Stimulated activated CD8-positive, alpha-beta memory T cell treated with anti-CD3 and anti-CD28 coated beads, Interleukin-2, amount 100 ng/mL, for 48 hours (primary cell): ENCODE data around the gene ANTXR2.
"Not testable (repeated sequence)": the region's sequence is repeated elsewhere in the genome, so short reads cannot be mapped to it uniquely, and the experiment has no call there.

Source experiments
- DNase-seq, 2 donors: peaks; one replicate each; pipeline ENCODE4 v3.0.0-alpha.2; 2020; ENCODE audit warnings: low read depth in 2 of 2

ANTXR2 gene

DNA sequence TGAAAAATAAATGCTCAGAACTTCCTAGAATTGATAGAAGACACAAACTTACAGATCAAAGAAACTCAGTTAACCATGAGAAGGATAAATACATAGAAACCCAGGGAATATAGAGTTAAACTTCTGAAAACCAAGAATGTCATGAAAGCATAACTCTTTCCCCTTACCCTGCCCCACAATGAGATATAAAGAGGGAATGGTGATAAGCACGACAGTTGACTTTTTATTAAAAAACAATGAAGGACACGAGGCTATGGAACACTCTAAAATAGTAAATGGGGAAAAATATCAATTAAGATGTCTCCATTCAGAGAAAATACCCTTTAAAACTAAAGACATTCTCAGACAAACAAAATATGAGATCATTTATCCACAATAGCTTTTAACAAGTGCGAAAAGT, 154.7 kb downstream of the ANTXR2 start:
- no peak for DNase-seq

DNA sequence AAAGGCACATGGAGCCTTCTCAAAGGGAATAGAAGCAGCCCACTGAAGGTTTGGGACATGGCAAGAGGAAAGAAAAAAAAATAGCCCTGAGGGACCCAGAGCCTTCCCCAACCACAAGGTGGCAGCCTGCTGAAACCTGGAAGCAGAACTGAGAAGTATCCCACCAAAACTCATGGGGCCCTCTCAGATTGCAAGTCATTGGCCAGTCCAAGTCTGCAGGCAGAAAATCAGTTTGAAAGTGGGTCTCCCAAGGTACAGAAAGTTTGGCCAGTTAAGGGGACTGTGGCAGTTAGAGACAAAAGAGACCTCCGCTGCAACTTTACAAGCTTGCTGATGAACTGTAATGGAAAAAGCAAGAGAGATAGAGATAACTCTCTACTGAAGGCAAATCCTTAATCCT, 155.8 kb downstream of the ANTXR2 start:
- peak; percentile 19 to 30 for DNase-seq

DNA sequence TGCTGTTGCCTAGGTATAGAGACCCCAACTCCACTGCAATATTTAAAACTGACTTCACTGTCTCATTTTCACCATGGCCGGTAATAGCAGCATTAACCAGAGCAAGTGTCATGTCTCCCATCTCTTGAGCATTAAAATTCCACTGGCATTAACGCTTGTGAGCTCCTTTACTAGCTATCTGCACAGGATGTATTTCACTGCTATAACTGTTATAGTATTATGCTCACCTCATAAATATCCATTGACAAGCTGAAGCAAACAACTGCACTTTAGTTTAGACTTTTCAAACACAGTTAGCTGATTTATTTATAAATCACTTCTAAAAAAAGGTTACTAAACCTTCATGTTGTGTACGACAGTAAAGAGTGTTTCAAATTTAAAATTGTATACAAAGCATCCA, 157.8 kb downstream of the ANTXR2 start:
- no peak for DNase-seq

DNA sequence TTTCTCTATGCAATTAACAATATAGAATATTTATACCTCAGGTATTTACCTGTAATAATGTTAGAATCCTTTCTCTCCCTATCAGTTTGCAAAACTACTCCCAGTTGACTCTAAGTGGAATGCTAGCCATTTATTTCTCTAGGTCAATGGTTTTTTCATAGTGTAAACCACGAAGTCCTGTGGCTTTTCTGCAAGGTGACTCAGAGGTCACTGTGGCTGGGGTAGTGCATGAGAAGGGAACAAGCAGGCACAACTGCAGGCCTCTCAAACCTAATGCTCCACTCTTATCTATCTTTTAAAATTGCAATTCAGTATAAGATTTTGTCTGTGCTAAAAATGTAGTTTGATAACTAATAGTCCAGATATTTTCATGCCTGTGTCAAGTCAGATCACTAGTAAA, 159.4 kb downstream of the ANTXR2 start:
- no peak for DNase-seq

DNA sequence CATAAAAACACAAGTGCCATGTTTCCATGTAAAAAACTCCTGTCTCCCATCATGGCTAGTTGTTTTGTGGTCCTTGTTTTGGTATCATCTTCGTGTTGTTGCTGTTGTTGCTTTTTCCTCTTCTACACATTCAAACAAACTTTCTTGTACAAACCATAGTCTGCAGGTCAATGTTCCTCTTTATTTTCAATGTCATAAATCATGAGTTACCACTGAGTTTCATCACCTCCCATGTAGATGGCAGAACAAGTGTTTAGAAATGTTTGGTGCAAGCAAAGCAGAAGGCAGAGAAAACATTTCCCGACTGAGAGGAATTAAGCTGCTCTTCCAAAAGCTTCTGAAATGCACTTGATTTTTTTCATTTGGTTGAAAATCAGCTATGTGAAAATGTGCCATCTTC, 166.0 kb downstream of the ANTXR2 start:
- DNase-seq: no peak

DNA sequence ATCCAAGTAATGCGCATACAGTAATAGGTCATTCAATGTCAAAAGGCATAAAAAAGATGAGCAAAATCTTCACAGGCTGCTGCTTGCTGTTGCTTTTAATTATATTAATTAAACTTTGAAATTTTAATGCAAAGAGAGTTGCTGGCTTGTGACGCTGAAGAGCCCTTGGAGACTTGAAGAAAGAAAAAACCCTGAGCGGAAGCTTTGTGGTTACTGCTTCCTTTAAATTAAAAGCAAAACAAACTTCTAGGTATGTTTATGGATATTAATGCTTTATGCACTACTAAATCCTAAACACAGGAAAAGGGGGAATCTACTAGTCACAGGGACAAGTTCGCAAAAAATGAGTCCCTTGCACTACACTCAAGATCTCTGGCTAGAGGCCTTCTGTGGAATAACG, 166.7 kb downstream of the ANTXR2 start:
- no peak for DNase-seq

DNA sequence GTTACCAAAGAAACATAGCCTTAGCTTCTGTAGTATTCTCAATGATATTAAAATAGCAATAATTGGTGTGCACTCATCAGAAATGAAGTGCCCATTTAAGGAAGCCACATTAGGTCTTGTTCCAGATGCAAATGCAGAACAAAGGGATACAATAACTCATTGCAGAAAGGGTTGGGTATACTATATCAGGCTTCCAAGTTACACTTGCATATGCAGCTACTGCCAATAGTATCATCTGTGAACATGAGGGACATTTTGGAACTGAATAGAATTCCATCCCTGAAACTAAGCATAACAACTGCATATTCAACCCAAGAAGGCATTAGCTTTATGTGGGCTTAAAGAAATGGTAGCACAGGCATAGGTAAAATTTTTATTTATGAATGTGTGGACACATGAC, 167.8 kb downstream of the ANTXR2 start:
- DNase-seq: no peak

DNA sequence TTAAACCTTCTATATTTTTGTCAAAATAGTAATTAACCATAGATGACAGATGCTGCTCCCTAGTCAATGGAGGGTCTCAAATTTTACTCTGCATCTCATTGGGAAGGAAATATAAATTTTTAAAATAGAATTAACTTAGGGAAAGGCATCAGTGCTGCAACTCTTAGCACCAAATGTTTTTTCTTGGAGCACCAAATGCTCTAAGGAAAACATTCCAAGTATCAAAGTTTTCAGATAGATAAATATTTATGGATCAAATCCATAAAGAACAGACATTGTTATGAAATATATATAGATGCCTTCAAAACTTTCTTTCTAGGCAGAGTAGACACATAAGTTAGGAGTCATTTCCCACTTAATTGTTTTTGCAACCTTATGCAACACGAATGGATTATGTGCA, 168.7 kb downstream of the ANTXR2 start:
- DNase-seq: no peak

DNA sequence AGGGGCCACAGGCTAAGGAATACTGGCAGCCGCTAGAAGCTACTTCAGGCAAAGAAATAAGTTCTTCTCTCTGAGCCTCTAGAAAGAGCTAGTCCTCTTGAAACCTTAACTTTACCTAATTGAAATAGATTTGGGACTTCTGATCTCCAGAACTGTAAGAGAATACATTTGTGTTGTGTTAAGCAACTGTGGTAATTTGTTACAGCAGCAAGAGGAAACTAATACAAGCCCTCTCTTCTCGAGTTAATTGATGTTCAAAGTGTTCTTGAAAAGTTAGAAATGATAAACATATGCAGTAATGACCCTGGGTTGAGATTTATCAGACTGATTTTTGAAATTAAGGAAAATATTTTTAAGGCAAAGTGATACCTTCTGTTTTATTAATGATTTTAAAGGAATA, 172.8 kb downstream of the ANTXR2 start:
- no peak for DNase-seq

DNA sequence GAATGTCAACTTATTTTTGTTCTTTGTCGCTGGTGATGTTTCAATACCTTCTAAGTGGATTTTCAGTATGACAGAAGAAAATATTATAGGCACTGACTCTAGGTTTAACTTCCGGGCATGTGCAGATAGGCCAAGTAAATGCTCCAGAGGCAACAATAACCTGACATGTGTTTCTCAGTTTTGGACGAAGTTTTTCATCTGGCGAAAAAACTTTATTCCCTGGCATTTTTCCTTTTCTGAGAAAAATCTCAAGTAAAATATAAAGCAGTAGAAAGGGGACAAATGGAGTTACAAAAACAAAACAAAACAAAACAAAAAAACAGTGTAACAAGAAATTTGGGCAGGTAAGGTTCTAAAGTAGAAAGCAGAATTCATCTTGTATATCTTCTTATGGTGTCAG, 173.5 kb downstream of the ANTXR2 start:
- no peak for DNase-seq

DNA sequence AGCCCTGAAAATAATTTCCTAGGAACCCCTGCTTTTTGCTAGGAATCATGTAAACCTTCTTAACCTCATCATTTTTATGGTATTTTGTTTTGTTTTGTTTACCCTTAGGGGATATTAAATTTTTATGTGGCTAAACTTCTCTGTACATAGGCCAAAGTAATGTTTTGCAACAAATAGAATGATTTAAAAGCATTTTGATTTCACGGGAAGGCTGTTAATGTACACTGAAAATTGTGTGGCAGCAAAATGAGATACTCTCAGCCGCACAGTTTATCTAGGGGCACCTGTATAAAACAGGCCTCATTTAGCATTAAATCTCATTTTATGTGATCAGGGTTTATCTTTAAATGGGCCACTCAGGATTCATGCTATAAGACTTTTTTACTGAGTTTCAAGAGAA, 175.0 kb downstream of the ANTXR2 start:
- DNase-seq: no peak

DNA sequence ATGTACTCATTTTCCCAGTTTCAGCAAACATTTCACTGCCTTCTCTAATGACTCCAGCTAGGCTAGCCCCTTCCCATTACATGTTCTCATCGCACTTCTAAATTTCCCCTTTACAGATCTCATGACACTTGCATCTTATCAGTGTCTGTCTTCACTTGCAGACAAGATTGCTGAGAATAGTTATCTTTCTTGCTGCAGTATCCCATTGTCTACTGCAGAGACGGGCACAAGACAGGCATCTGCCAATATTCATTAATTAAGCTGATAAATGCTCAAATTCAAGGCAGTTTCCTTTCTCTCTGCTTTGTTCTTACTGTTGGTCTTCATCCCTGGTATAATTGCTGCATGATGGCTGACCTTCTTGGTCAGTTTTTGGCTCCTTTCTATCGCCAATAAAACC, 175.9 kb downstream of the ANTXR2 start:
- no peak for DNase-seq

DNA sequence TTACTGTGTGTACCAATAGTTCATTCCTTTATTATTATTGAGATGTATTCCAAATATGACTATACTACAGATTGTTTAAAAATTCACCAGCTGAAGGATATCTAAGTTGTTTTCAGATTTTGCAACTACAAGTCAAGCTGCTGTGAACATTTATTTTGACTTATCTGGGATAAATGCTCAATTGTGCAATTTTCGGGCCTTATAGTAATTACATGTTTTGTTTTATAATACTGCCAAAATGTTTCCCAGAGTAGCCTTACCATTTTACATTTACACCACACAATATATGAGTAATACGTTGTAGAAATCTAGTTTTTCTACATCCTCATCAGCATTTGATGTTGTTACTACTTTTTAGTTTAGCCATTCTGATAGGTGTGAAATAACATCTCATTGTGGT, 179.6 kb downstream of the ANTXR2 start:
- DNase-seq: no peak

DNA sequence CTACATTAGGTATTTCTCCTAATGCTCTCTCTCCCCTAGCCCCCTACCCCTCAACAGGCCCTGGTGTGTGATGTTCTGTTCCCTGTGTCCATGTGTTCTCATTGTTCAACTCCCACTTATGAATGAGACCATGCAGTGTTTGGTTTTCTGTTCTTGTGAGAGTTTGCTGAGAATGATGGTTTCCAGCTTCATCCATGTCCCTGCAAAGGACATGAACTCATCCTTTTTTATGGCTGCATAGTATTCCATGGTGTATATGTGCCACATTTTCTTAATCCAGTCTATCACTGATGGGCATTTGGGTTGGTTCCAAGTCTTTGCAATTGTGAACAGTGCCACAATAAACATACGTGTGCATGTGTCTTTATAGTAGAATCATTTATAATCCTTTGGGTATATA, 184.0 kb downstream of the ANTXR2 start:
- not testable (repeated sequence) for DNase-seq

DNA sequence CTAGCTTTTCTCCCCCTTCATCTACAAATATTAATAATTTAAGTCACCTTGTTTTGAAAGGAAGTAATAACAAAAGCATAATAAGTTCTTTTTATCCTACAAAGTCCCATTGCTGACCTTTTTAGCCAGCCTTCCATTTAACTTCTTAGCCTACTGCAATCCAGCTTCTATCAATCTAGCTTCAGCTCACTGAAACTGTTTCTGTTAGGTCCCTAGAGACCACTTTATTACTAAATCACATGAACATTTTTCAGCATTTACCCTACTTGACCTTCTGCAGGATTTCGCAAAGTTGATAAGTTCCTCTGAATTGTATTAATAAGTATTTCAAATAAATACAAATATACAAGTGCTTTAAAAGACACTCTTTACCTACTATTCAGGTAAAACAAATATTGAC, 186.5 kb downstream of the ANTXR2 start:
- DNase-seq: no peak

DNA sequence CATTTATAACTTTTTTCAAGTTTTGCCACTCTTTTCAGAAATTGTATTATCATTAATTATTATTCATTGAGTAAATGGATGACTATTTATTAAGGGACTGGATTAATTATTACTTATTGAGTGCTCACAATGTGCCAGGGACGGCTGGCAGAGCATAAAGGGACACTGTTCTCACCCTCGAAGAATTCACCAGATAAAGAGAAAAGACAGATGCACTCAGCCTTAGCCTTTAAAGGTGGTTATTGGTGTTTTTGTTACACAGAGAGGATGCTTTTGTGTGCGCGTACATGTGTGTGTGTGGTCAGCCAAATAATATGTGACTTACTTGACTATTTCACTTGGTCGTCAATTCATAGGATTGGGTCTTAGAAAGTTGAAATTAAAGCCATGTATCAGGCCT, 187.0 kb downstream of the ANTXR2 start:
- no peak for DNase-seq

DNA sequence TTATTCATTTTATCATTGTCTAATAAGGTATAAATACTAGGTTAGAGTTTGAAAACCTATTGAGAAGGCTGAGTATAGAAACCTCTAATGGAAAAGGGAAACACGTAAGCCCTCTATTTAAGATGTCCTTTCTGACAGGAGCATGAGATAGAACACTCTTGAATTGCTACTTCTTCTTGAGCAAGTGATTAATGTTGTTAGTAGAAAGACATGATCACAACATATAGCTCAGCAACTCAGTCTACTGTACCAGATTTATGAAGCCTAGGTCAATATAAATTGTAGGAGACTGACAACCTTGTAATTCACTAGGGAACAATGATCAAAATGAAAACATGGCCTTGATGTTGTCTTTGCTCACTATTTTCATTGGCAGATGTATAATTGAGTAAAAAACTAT, 189.7 kb downstream of the ANTXR2 start:
- no peak for DNase-seq

DNA sequence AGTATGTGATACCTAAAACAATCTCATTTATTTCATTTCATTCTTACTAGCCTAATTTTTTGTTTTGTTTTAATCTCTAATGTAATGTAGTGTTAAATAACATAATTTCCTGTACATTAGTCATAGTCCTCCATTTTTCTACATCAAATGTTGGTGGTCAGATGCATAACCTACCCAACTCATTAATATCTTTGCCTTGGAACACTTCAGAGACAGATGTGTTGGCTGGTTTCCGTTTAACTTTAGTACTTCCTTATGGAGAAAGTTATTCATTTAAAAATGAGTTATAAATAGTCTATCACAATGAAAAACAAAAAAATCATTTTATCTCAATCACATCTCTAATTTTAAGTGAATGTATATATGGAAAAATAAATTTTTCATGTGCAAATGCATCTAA, 190.2 kb downstream of the ANTXR2 start:
- DNase-seq: no peak

DNA sequence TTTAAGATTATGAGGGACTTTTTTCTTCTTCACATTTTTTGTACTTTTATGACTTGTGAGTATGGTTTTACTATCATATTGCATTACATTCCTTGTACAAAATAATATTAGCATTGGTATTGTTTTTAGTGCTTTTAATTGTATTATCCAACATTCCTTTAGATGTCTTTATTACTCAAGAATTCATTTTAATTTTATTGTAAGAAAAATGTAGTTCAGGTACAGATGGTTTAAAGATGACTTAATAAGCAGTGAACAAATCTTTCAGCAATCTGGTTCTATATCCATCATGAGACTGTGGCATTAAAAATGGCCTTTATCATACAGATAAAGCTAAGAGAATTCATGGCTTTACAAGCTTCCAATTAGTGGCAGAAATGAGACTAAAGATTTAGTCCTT, 191.6 kb downstream of the ANTXR2 start:
- DNase-seq: no peak

DNA sequence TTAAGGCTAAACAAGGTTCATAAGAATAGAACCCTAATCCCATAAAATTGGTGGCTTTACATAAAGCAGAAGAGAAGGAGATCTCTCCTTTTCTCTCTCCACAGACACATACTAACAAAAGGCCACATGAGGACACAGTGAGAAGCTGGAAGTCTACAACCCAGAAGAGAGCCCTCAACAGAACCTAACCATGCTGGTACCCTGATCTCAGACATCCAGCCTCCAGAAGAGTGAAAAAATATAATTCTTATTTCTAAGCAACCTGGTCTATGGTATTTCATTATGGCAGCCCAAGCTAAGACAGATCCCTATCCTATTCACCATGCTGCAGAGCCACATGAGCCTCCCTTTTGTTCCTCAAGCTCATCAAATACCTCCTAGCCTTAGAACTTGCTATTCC, 195.5 kb downstream of the ANTXR2 start:
- DNase-seq: no peak

DNA sequence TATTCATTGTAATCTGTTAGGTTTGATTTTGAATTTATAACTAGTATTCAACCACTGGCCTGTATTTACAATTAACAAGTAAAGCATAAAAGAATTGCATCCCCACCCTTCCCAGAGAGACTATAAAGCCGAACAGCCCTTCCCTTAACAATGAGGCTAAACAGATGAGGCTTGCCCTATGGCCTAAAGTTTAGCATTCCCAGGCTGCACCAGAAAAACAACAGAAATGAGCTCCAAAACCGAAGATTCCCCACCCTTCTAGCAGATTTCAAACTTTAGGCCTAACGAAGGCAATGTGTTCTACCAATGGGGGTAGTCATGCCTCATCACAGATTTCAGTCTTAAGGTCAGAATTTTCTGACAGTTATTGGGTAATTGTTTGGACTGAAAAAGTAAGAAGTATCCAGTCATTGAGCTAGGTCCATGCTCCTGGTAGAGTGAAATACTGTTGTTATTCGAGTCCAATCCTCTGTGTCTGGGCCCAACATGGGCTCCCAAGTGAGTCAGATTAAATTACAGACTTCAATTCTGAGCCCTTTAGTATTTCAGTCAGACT, 197.6 kb downstream of the ANTXR2 start:
- no peak for DNase-seq

DNA sequence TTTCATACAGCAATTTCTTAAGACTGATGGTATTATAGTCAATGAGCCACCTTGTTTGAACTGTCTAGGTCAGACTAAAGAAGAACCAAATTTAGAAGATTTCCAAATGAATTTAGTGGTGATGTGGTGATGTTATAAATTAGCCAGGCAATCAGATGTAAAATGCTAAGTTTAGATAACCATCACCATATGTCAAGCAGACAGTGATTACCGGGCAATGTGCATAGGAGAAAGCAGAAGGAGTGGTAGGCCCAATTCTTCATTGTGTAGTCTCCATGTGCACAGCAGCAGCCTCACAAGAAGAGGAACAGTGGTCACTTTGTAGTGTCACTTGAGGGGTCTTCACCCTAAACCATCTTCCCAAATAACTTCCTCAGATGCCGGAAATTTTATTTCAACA, 198.8 kb downstream of the ANTXR2 start:
- DNase-seq: no peak

DNA sequence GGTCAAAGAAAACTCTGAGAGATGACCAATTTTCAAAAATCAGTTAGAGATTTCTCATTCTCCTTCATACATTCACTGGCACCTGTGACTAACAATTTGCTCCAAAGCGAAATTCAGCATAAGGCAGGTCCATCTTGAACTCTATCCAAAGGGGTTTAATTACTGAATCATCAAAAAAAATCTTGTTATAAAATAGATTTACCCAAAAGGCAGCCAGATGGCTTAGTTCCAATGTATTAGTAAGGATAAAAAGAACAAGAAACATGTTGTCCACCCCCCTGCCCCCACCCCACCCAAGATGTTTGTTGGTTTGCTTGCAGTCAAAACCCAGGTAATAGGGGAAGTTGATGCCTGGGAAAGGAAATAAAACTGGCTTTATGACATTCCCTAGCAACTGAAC, 200.3 kb downstream of the ANTXR2 start:
- DNase-seq: no peak

DNA sequence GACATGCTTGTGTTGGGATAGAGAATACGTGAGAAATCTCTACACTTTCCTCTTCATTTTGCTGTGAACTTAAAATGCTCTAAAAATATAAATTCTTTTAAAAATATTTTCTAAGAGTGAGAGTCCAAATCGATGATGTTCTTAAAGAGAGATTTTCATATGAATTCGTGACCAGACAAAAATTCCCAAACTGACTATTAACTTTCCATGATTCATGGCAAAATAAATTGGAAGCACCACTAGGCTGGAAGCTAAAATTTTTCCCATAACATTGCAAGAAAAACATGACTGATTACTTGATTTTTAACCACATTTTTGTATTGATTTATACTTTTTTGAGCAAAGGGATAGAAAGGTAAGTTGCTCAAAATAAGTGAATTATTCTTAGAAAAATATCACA, 201.1 kb downstream of the ANTXR2 start:
- DNase-seq: no peak
